AG09309 (cell line): ENCODE data around the gene TMEM141.
"Not testable (repeated sequence)": the region's sequence is repeated elsewhere in the genome, so short reads cannot be mapped to it uniquely, and the experiment has no call there.

ENCODE experiments used
- DNase-seq: peaks from one replicate; pipeline ENCODE4 v3.0.0-alpha.2; 2010; ENCODE audit warnings: low read depth
- H3K4me3 ChIP-seq: 2 replicates; pipeline ENCODE4 v1.5.1; 2011; ENCODE audit warnings: mild to moderate bottlenecking, low read depth, low read length, moderate library complexity; ENCODE audit not compliant: control insufficient read depth
- TF ChIP-seq, protein P1 (sequence below): IDR thresholded peaks from 2 replicates; pipeline ENCODE4 v1.5.1; 2011; ENCODE audit warnings: mild to moderate bottlenecking, low read depth, low read length, inconsistent platforms; ENCODE audit not compliant: insufficient read depth, control insufficient read depth; ENCODE audit errors: missing control alignments

The TMEM141 gene

GRCh38 chr9:136760424-136760823 lies 30.7 kb upstream of the TMEM141 start:
- DNase-seq = no peak
- no peak overlapping the region for H3K4me3 ChIP-seq
- TF ChIP-seq, protein P1, sequence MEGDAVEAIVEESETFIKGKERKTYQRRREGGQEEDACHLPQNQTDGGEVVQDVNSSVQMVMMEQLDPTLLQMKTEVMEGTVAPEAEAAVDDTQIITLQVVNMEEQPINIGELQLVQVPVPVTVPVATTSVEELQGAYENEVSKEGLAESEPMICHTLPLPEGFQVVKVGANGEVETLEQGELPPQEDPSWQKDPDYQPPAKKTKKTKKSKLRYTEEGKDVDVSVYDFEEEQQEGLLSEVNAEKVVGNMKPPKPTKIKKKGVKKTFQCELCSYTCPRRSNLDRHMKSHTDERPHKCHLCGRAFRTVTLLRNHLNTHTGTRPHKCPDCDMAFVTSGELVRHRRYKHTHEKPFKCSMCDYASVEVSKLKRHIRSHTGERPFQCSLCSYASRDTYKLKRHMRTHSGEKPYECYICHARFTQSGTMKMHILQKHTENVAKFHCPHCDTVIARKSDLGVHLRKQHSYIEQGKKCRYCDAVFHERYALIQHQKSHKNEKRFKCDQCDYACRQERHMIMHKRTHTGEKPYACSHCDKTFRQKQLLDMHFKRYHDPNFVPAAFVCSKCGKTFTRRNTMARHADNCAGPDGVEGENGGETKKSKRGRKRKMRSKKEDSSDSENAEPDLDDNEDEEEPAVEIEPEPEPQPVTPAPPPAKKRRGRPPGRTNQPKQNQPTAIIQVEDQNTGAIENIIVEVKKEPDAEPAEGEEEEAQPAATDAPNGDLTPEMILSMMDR = no peak

DNA sequence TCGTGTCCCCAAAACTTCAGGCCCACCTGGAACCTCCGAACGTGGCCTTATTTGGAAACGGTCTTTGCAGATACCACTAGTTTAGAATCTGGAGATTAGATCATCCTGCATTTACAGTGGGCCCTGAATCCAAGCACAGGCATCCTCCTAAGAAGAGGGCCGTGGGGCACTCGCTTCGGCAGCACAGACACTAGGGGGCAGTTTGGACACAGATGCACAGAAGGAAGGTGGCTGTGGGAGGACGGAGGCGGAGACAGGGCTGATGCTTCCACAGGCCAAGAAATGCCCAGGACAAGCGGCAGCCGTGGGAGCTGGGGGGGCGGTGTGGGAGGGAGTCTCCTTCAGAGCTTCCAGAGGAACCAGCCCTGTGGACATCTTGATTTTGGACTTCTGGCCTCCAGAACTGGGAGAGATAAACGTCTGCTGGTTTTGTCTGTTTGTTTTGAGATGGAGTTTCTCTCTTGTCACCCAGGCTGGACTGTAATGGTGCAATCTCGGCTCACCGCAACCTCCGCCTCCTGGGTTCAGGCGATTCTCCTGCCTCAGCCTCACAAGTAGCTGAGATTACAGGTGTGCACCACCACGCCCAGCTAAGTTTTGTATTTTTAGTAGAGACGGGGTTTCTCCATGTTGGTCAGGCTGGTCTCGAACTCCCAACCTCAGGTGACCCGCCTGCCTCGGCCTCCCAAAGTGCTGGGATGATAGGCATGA lies 30.2 kb upstream of the TMEM141 start:
- not testable (repeated sequence) for H3K4me3 ChIP-seq
- TF ChIP-seq, protein P1 = peak; percentile 79
- DNase-seq = peak; percentile 18

DNA sequence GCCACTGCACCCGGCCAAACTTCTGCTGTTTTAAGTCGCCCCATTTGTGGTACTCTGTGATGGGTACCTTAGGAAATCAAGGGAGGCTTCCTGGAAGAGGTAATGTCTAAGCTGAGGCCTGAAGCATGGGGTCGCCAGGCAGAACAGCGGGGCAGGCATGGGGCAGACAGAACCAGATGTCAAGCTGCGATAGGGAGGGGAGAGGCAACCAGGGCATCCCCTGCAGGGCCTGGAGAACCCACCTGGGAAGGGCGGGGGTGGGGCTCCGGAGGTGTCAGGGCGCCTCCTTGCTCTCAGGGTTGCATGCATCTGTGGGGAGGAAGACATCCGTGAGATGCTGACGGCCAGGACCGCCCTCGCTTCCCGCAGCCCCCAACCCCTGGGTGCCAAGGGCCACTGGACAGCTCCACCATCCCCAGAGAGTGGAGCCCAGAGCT lies 29.6 kb upstream of the TMEM141 start:
- H3K4me3 ChIP-seq = no peak overlapping the region
- no peak for DNase-seq
- TF ChIP-seq, protein P1 = no peak

DNA sequence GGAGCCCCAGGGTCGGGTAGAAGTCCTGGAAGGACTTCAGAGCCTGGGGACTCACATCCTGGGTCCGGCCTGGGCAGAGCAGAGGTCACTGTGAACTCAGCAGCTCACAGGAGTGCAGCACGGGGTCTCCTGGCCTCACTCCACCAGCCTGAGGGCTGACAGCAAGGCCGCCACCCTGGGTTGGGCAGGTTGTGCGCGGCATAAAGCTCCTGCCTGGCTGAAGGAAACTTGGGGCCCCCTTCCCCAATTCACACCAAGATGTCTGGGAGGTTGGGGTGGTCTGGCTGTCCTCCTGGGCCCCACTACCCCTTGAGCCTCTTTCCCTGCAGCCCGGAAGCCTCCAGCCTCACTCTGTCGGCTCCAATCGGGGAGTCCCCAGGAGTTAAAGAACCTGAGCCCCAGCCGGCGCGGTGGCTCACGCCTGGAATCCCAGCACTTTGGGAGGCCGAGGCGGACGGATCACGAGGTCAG lies 28.9 kb upstream of the TMEM141 start:
- TF ChIP-seq, protein P1 = no peak
- H3K4me3 ChIP-seq = no peak overlapping the region
- DNase-seq = no peak

- no peak for DNase-seq
- no peak overlapping the region for H3K4me3 ChIP-seq
- TF ChIP-seq, protein P1 = no peak
These were observed 28.1 kb upstream of the TMEM141 start for GRCh38 chr9:136762915-136763648.

- H3K4me3 ChIP-seq = no peak overlapping the region
- DNase-seq = no peak
- TF ChIP-seq, protein P1 = no peak
These were observed 27.5 kb upstream of the TMEM141 start for GRCh38 chr9:136763649-136764035.
